GM19468 (cell line): ENCODE data around the gene MGAT4B.

Experiments
- ATAC-seq: cut with Tn5 transposase; IDR thresholded peaks from one replicate; pipeline ENCODE4 v1.9.1; 2021; ENCODE audit warnings: mild to moderate bottlenecking, moderate library complexity, moderate number of reproducible peaks; ENCODE audit not compliant: unreplicated experiment; ENCODE audit errors: extremely low read depth

Gene MGAT4B

GRCh38 chr5:179814090-179814489 lies 7.4 kb upstream of the MGAT4B start:
- ATAC-seq, result no peak

GRCh38 chr5:179812997-179813607 lies 6.4 kb upstream of the MGAT4B start:
- no peak for ATAC-seq

- no peak for ATAC-seq
These were observed 5.6 kb upstream of the MGAT4B start for GRCh38 chr5:179812135-179812825.

GRCh38 chr5:179805529-179806249 lies 977 bp downstream of the MGAT4B start:
- no peak for ATAC-seq

DNA sequence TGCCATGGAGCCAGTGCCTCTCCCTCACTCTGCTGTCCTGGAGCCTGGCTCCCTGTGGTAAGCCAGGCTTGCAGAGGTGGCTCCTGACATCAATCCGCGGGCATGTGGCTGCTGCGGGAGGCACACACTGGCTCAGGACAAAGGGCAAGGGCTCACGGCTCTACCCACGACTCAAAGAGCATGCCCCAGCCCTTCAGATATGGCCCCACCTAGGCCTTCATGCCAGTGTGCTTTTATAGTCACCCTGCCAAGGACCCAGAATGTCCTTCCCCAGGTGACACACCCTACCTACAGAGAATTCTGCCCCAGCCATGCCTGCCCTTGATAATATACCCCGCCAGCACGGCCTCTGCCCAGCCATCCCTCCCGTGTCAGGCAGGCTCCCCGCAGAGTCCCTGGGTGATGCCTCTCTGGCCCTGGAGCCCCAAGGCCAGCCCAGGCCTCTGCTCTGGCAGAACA lies 1.6 kb downstream of the MGAT4B start:
- no peak for ATAC-seq

- ATAC-seq, result no peak
These were observed 2.1 kb downstream of the MGAT4B start for GRCh38 chr5:179804555-179804947.

DNA sequence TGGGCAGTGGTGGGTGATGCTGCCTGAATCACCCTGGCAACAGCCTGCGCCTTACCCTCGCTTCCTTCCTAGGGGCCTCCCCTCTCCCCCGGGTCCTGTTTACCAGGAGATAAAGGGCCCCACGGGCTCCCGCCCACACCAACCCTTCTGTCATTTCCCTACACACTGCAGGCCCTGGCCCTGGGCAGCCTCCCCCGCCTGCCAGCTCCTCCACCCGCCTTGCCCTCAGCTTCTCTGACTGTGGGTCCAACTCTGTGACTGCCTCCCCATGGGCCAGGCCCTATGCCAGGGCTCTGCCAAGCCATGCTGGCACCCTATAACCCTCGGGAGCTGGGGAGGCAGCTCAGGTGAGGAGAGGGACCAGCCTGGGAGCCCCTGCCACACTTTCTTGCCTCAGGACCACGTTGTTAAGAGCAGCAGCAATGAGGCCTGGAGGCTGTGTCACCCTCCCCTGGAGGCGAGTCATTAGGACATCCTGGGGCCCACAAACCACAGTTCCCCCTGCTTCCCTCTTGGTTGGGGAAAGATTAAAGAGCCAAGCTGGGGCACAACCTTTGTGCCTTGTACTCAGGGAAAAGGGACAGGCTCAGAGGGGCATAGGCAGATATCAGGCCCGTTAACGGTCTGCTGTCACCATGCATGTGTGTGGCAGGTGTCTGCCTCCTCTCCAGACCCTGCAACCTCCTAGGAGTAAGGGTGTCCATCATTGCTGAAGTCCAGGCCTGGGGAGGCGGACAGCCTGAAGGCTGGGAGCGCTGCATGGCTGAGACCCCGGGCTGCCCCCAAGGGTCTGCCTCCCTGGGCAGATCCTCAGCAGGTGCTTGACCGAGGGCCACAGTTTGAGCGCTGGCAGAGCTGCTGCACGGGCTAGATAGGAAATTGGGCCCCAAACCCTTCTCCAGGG lies 2.8 kb downstream of the MGAT4B start:
- no peak for ATAC-seq

DNA sequence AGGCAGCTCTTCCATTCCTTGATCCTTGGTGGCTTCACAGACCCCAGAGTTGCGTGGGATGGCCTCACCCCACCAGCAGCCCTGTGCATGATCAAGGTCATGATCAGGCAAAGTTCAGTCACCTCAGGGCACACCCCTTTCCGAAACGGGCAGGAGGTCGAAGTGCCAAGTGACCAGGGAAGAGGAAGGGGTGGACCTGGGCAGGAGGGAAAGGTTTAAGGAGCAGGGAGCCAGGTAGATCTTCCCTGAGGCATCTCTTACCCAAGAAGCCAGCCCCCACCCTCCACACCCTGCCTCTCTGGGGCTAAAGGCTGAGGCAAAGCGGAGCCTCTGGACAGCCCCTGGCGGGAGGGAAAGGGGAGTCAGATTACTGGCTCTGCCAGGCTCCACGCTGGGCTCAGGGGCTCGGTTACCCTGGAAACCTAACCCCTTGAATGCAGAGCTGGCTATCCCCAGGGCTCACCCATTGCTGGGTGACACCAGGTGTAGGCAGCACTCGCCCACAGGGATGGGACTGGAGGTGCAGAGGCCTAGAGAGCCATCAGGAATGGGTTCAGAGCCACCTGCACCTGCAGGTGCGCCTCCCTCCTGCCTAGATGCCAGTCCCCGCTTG lies 3.6 kb downstream of the MGAT4B start:
- ATAC-seq, result no peak

GRCh38 chr5:179802207-179802883 lies 4.3 kb downstream of the MGAT4B start:
- no peak for ATAC-seq

DNA sequence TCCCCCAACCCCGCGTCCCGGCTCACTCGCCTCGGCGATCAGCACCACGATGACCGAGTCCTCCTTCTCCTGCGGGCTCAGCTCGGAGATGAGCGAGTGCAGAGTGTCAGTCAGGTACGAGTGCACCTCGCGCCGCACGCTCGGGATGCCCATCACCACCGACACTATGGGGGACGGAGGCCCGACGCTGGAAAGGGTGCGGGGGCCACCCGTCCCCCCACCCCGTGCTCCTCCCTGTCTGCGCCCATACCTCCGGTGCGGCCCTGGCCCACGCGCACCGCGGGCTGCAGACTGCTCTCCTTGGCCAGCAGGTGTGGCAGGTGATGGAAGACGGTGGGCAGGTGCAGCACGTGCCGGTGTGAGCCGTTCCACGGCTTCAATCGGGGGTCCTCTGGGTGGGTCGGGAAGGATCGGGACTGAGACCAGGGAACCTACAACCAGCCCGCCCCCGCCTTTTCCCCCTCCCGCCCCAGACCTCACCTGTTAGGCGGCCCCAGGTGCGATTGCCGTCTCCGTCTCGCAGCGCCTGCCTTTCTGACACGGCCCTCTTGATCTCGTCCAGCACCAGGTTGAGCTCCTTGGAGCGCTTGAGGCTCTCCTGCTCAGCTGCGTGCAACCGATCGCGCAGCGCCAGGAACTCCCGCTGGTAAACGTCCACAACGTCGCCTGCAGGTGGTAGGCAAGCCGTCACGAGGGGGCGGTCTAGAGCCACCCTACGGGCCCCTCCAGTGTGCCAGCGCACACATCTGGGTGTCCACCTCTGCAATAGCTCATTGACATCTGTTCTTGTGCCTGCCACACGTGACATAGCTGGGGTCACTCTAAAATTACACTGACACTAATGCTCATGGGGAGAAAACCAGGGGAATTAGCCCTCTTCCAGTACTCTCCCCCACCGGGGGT lies 5.1 kb downstream of the MGAT4B start:
- peak; percentile 31 for ATAC-seq

DNA sequence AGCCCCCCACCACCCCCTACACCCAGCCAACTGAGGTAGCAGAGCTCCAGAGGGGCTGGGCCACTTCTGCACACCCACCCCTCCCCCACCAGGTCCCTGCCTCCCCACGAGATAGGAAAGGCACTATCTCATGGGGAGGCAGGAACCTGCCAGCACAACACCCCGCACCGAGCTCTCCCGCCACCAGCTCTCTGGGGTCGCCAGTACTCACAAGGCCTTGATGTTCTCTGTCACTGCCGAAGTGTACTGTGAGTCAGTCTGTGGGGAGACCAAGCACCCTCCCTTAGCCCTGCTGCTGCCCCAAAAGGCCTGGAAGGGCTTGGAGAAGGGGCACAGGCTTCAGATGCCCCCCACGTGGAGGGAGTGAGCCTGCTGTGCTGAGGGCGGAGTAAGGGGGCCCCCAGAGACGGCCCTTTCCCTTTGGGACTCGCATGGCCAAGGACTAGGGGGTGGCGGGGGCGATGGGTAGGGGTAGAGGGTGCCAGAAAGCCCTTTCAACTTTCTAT lies 5.9 kb downstream of the MGAT4B start:
- ATAC-seq, result no peak

GRCh38 chr5:179800071-179800695 lies 6.5 kb downstream of the MGAT4B start:
- no peak for ATAC-seq

- no peak for ATAC-seq
These were observed 7.1 kb downstream of the MGAT4B start for GRCh38 chr5:179799644-179799973.

- no peak for ATAC-seq
These were observed 7.7 kb downstream of the MGAT4B start for GRCh38 chr5:179798771-179799643.

- no peak for ATAC-seq
These were observed 8.4 kb downstream of the MGAT4B start for GRCh38 chr5:179798144-179798770.

DNA sequence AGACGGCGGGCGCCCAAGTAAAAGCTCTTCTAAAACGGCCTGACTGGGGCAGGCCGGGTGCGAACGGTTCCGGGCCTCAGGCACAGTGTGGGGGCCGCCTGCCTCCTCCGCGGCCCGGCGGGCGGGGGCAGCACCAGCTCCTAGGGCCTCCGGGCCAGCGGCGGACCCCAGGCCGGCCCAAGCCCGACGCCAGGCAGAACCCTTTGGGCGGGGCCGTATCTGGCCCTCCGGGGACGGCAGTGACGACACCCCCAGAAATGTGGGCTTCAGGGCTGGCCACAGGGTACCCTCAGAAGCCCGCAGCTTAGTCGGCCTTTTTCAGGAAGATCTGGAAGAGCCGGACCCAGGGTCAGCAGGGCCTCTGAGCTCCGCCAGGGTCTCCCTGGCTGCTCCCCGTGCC lies 8.9 kb downstream of the MGAT4B start:
- ATAC-seq, result no peak
